Left renal pelvis (tissue), 4 donors: ENCODE results near the gene SNPH. TPM values are rescaled to one million over a fixed set of nuclear protein-coding genes. Genes with fewer than 3 reads are reported as not detected.

Source experiments
- DNase-seq, 4 donors: peaks; one replicate each; pipeline ENCODE4 v3.0.0-alpha.2; 2013; ENCODE audit warnings: low read depth in 4 of 4, low spot score in 3 of 4
- polyA plus RNA-seq, 4 donors: library from polyadenylated mRNA; unstranded; fragments of 120-200 nt; gene quantifications; one replicate each; pipeline ENCODE4 v1.2.1, GENCODE V29; 2013; ENCODE audit not compliant: insufficient read length in 4 of 4

The SNPH gene
- polyA plus RNA-seq, 4 donors = 2.2 to 4.0 (median 3.4) TPM

GRCh38 chr20:1286267-1287024, 20.4 kb downstream of the SNPH start:
- DNase-seq = no peak

GRCh38 chr20:1287306-1287705, 21.2 kb downstream of the SNPH start:
- DNase-seq = no peak

- DNase-seq = no peak
Observed at GRCh38 chr20:1287787-1288569, 21.9 kb downstream of the SNPH start.

GRCh38 chr20:1291191-1291741, 25.2 kb downstream of the SNPH start:
- no peak for DNase-seq

- DNase-seq = no peak
Observed at GRCh38 chr20:1292620-1293019, 26.5 kb downstream of the SNPH start.

GRCh38 chr20:1293641-1294379, 27.7 kb downstream of the SNPH start:
- DNase-seq = no peak

- DNase-seq = no peak
Observed at GRCh38 chr20:1294497-1294896, 28.4 kb downstream of the SNPH start.

- DNase-seq = no peak
Observed at GRCh38 chr20:1295276-1295930, 29.3 kb downstream of the SNPH start.

GRCh38 chr20:1296117-1296610, 30.1 kb downstream of the SNPH start:
- no peak for DNase-seq

- no peak for DNase-seq
Observed at GRCh38 chr20:1296922-1297321, 30.8 kb downstream of the SNPH start.

- DNase-seq = no peak
Observed at GRCh38 chr20:1297486-1297885, 31.4 kb downstream of the SNPH start.

- DNase-seq = no peak
Observed at GRCh38 chr20:1298166-1298565, 32.1 kb downstream of the SNPH start.

GRCh38 chr20:1298888-1299511, 32.9 kb downstream of the SNPH start:
- DNase-seq = no peak

- DNase-seq = no peak
Observed at GRCh38 chr20:1299522-1299921, 33.4 kb downstream of the SNPH start.

GRCh38 chr20:1300083-1300840, 34.2 kb downstream of the SNPH start:
- no peak for DNase-seq

- no peak for DNase-seq
Observed at GRCh38 chr20:1301031-1301529, 35.0 kb downstream of the SNPH start.

GRCh38 chr20:1302685-1303541, 36.8 kb downstream of the SNPH start:
- no peak for DNase-seq
